NCI-H510A (cell line): ENCODE data around the gene SNX24.
A peak's percentile ranks its signal among the peaks of the same experiment; 100 is the strongest.

Experiments used
- DNase-seq: peaks from one replicate; lab custom pipeline; 2025; lab: John Stamatoyannopoulos, UW

The SNX24 gene

DNA sequence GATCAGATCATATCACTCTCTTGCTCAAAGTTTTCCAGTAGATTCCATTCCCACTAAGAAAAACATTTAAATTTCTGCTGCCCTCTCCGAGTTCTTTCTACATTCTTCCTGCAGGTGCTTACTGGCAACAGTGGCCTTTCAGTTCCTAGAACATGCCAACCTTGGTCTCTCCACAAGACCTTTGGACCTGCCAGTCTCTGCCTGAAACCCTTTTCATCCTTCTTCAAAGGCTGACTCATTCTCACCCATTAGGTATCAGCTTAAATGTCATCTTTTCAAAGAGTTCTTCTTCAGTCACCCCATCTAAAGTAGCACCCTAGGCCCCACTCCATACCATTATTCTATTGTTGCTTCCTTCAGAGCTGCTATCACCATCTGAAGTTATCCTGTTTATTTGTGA is 169.3 kb downstream of the SNX24 start:
- no peak for DNase-seq

DNA sequence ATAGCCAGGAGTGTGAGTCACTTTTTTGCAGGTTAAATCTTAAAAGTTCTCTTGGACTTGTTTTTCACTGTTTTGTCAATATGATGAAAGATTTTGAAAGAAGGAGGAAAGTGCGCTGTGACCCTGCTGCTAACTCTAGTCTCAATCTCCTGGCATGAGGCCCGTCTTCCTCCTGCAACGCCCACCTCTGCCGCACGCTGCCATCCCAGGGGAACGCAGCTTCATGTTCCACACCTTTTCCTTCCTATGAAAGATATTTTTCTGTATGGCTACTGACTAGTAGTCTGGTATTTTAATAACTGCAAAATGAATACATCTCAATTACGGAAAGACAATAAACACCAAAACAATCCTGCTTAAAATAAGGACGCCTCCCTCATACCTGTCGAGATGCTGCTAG is 182.8 kb downstream of the SNX24 start:
- DNase-seq, result no peak

DNA sequence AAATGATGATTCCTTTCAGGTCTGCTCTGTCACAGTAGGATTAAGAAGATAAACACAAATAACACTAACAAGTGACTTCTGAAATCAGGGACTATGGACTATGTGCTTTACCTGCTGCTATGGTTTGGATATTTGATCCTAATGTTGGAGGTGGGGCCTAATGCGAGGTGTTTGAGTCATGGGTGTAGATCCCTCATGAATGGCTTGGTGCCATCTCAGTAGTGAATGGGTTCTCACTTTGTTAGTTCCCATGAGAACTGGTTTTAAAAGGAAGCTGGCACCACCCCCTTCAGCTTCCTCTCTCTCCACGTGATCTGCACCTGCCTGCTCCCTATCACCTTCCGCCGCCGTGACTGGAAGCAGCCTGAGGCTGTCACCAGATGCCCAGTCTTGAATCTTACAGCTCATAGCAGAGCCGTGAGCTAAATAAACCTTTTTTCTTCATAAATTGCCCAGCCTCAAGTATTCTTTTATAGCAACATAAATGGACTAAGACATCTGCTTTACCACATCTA is 187.8 kb downstream of the SNX24 start:
- DNase-seq, result no peak

DNA sequence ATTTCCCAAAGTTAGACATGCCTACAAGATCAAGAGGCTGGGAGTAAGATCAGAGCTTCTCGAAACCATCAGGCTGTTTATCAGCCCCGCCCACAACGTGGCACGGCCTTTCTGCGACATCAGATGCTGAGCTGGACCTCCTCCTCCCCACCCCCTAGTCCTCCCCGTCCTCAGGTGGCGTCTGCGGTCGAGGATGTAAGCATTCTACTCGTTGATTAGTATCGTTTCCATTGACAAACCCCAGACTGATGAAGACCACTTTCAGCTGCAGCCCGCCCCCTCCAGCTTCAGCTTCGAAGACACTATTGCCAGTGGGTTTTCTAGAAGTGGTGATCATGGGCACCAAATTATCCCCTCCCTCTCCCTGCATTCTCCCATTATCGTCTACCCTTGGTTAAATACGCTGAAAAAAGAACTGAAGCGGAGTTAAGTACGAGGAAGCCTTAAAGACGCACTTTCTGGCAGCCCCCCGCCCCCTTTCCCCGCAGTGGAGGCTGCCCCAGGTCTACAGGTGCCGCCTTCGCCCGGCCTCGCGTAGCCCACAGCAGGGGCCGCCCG is 190.0 kb downstream of the SNX24 start:
- peak; percentile 66 for DNase-seq

DNA sequence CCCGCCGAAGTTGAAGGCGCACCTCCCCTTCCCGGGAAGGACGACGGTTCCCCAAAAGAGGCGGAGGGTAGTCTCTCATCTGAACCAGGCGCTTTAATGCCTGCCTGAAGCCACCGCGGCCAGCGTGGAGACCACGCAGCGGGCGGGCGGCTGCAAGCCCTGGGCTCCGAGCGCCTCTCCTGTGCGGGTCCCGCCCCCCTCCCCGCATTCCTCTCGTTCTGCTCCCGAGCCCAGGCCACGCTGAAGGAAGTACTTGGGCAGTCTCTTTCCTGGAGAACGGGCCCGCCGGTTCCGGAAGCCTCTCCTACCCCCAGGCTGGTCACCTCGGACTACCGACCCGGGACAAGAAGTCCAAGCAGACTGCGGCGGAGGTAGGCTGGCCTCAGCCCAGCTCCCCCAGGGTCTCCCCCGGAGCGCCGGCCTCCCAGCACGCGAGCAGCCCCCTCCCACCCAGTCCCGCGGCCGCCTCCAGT is 190.5 kb downstream of the SNX24 start:
- DNase-seq, result peak; percentile 35

DNA sequence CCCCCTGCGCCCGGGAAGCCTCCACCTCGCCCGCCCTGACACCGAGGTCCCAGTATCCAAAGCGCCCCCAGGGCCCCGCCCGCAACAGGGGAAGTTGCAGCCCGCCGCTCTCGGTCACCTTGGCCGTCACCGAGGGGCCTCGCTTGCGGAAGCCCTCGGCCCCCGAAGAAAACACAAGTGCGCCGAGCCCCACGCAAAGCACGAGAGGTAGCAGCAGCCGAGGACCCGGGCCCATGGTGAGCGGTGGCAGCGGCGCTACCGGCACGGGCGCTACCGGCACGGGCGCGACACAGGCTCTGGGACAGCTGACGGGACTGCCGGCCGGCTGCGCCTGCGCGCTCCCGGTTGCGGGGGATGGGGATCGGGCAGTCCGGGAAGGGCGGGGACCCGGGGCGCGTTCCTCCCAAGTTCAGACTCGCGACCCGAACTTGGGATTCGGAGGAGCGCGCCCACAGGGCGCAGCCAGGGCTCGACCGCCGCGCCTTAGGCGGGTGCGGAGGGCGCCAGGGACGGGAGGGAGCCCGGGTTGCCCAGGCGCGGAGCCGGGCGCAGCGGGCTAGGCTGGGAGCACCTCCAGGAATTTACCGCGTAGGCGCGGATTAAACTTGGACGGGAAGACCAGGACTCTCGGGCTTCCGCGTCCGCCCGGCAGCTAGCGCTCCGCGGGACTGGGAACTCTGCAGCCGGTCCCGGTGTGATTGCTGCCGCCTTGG is 191.1 kb downstream of the SNX24 start, which contains the start of gene PPIC:
PPIC (minus strand) TSS at position 335 of the 713 bp plus-strand sequence; CDS start at position 235, 100 bp downstream.
- DNase-seq, result peak; percentile 43

DNA sequence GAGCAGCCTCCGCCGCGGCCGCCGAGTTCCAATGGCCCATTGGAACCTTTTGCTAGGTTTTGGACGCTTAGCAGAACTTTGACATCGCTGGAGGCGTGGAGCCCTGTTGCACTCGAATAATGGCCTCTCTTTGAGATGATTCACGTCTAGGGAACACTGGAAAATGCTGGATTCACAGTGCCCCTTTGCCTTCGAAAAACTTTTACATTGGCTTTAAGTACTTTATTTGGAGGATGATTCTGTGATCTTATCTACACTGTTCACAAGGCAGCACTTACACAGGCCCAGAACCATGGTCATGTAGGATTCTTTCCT is 191.6 kb downstream of the SNX24 start:
- no peak for DNase-seq

DNA sequence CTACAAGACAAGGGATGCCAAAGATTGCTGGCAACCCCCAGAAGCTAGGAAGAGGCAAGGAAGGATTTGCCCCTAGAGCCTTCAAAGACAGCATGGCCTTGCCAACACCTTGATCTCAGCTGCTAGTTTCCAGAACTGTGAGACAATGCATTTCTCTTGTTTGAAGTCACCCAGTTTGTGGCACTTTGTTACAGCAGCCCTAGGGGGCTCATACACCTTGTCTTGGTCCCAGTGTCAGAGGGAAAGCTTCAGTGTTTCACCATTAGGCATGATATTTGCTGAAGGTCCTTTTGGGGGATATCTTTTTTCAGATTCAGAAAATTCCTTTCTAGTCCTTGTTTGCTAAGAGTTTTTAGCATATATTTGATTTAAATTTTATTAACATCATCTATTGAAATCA is 194.3 kb downstream of the SNX24 start:
- no peak for DNase-seq

DNA sequence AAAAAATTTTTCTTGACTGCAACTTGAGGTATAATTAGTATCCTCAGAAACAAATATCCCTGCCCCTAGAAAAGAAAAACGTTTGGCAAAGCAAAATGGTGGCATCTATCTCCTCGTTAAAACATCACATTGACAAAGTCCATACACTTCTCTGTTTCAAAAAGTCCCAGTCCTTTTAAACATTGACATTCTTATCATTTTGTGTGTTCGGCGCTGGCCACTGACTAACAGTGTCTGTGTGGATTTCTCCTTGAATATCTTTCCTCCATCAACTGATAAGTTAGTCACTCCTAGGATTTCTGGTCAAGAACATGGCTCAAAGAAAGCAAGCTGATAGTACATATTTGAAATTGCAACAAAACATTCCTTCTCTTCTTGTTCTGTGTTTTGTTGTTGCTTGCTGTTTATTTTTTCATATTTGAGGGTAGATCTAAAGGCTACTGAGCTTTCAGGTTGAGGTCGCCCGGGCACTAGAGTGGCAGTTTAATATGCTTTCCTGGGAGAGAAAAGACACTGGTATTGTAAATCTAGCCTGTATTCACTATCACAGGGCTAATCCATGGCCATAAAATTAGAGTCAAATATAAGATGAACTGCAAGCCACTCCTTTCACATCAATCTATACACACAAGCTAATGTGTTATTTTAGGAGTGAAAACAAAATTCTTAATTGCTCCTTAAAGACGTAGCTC is 199.7 kb downstream of the SNX24 start:
- DNase-seq, result no peak

DNA sequence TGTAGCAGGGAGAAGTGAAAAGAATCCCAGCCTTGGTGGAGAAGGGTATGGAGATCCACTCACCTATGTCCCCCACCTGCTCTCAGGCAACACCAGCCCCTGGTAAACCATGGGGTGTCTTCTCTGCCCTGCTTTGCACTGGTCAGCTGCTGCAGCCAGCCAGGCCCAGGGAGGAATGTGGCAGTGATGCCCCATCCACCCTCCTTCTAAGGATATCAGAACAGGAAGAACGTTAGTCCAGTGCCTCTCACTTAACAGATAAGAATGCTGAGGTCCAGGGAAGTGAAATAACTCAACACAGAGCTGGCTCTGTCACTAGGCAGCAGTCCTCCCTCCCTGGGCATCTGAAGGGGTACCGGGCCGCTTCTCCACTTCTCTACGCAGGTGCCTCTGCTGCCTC is 200.8 kb downstream of the SNX24 start:
- DNase-seq, result no peak

DNA sequence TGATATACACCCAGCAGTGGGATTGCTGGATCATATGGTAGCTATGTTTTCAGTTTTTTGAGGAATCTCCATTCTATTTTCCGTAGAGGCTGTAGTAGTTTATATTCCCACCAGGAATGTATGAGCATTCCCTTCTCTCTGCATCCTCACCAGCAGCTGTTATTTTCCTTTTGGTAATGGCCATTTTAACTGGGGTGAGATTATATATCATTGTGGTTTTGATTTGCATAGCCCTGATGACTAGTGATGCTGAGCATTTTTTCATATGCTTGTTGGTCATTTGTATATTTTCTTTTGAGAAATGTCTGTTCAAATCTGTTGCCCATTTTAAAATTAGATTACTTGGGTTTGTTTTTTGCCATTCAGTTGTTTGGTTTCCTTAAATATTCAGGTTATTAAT is 202.3 kb downstream of the SNX24 start:
- no peak for DNase-seq

DNA sequence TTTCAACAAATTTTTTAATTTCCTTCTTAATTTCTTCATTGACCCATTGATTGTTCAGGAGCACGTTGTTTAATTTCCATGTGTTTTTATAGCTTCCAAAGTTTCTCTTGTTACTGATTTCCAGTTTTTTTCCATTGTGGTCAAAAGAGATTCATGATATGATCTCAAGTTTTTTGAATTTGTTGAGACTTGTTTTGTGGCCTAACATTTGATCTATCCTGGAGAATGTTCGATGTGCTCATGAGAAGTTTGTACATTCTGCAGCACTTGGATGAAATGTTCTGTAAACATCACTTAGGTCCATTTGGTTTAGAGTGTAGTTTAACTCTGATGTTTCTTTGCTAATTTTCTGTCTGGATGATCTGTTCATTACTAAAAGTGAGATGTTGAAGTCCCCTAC is 205.8 kb downstream of the SNX24 start:
- no peak for DNase-seq
